ENCODE results near the gene LENG1.

The LENG1 gene

DNA sequence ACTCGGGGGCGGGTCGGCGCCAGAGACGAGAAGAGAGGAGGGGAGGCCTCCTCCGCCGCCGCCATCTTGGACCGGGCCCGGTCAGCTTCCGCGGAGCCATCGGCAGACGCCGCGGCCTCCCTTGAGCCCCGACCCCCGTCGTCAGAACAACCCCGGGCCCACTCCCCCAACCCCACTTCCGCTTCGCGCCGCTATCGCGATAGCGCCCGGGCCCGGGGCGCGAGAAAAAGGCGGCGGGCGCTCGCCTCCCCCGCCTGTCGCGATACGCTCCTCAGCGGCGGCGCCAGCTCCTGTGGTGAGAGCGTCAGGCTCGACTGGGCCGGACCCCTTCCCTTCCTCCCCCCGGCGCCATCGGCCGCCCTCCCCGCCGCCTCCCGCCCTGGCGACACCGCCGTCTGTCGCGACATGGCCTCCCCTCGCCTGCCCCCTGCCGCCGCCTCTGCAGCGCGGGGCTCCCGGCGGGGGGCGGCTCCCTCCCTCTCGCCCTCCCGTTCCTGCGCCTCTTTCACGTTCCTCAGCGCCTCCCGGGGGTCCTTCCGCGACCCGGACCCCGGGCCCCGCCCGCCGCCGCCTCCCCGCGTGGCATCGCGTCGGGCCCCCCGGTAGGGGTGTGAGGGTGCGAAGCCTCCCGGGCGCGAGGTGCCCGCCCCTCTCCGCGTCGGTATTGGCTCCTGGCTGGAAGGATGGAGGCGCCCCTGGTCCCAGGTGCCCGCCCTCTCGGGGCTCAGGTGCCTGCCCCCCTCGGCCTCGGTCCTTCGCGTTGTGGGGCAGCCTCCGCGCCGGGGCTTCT is 21.6 kb downstream of the LENG1 start, which contains the start of gene CNOT3:
Gene CNOT3, plus strand, starts transcription at position 64 of the 790 bp plus-strand sequence. CDS start 5,217 bp downstream, outside the sequence.
- H3K4me2 ChIP-seq (ENCODE audit: low read length): peak within 1 kb of the TSS; percentile 95
- no peaks in the 10 kb centered on the region for H3K36me3 ChIP-seq (ENCODE audit: control insufficient read depth, insufficient read depth, low read length)
- peak within 1 kb of the TSS; percentile 99 for H3K9ac ChIP-seq
- H3K4me1 ChIP-seq: peaks cover 7% of the 10 kb centered on the region
- H3K27ac ChIP-seq: peak within 1 kb of the TSS; percentile 92
- peak; percentile 15 for TF ChIP-seq CTCF (IDR thresholded peaks at IDR 0.05)
- peak within 1 kb of the TSS; percentile 85 for H3K4me3 ChIP-seq (ENCODE audit: low read depth, low read length)
- peaks cover 18% of the 10 kb centered on the region for H3K79me2 ChIP-seq
- no peaks in the 10 kb centered on the region for H3K9me3 ChIP-seq (ENCODE audit: control insufficient read depth, low read length)
- no peaks in the 10 kb centered on the region for H3K27me3 ChIP-seq (ENCODE audit: control insufficient read depth, insufficient read depth, low read length)
- peak within 1 kb of the TSS; percentile 89 for H2AFZ ChIP-seq

DNA sequence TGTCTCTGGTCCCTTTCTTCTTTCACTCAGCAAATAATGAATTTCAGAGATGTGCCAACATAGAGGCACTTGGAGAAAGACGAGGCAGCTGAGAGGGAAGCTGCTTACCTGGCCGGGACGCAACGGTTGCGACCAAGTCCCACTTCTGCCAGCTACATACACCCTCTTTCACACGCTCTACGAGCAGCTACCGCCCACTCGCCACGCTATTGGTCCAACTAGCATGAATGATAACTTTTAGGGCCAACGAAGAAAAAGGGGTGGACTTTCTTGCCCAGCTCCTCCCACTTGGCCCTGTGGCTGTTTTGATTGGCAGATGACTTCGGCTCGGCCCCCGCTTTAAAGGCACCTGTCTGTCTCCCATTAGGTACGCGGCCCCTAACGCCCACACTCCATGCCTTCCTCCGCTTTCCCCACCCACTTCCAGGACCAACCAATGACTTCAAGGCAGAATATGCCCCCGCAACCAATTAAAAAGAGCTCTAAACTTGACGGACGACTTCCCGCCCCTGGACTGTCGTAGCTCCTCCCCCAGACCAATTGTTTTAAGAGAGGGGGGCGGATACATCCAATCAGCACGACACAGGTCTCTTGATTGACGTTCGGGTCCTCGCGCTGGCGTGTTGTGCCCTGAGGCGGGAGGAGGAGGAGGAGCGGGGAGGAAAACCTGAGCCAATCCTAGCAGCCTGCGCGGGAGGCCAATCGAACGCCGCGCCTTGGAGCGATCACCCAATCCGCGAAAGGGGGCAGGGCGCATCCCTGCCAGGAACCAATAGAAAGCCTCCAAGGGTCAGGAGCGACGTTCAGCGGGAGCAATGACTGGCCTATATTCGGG is 22.4 kb downstream of the LENG1 start:
- Histone ChIP-seq H3K27me3 (ENCODE audit: control insufficient read depth, insufficient read depth, low read length) (no peaks in the 10 kb centered on the region), H3K79me2 (peaks cover 18% of the 10 kb centered on the region), H3K27ac (peak overlapping the region; percentile 92), H3K36me3 (ENCODE audit: control insufficient read depth, insufficient read depth, low read length) (no peaks in the 10 kb centered on the region), H3K4me3 (ENCODE audit: low read depth, low read length) (peak overlapping the region; percentile 85), H3K9ac (no peak overlapping the region), H3K9me3 (ENCODE audit: control insufficient read depth, low read length) (no peaks in the 10 kb centered on the region), H3K4me1 (peaks cover 7% of the 10 kb centered on the region), H3K4me2 (ENCODE audit: low read length) (peak overlapping the region; percentile 95), H2AFZ (peak overlapping the region; percentile 89)
- TF ChIP-seq CTCF (IDR thresholded peaks at IDR 0.05): no peak

- Histone ChIP-seq H3K79me2 (peaks cover 18% of the 10 kb centered on the region), H3K4me3 (ENCODE audit: low read depth, low read length) (peak overlapping the region; percentile 62), H3K4me1 (peaks cover 7% of the 10 kb centered on the region), H3K4me2 (ENCODE audit: low read length) (peak overlapping the region; percentile 95), H3K36me3 (ENCODE audit: control insufficient read depth, insufficient read depth, low read length) (no peaks in the 10 kb centered on the region), H3K27ac (peak overlapping the region; percentile 54), H3K9ac (no peak overlapping the region), H2AFZ (peak overlapping the region; percentile 85), H3K27me3 (ENCODE audit: control insufficient read depth, insufficient read depth, low read length) (no peaks in the 10 kb centered on the region), H3K9me3 (ENCODE audit: control insufficient read depth, low read length) (no peaks in the 10 kb centered on the region)
- TF ChIP-seq CTCF (IDR thresholded peaks at IDR 0.05): no peak
Measured at GRCh38 chr19:54136086-54136863, 23.2 kb downstream of the LENG1 start.

GRCh38 chr19:54133957-54134590 is 25.4 kb downstream of the LENG1 start:
- Histone ChIP-seq H3K4me1 (peaks cover 7% of the 10 kb centered on the region), H3K79me2 (peaks cover 2% of the 10 kb centered on the region), H3K4me3 (ENCODE audit: low read depth, low read length) (no peak overlapping the region), H3K9ac (no peak overlapping the region), H3K9me3 (ENCODE audit: control insufficient read depth, low read length) (no peaks in the 10 kb centered on the region), H3K36me3 (ENCODE audit: control insufficient read depth, insufficient read depth, low read length) (no peaks in the 10 kb centered on the region), H2AFZ (no peak overlapping the region), H3K27ac (no peak overlapping the region), H3K4me2 (ENCODE audit: low read length) (no peak overlapping the region), H3K27me3 (ENCODE audit: control insufficient read depth, insufficient read depth, low read length) (no peaks in the 10 kb centered on the region)
- no peak for TF ChIP-seq CTCF (IDR thresholded peaks at IDR 0.05)
